ENCODE data around the gene ARHGEF40. TPM values are rescaled to one million over a fixed set of nuclear protein-coding genes. Genes with fewer than 3 reads are reported as not detected.

The ARHGEF40 gene
- total RNA-seq, 1 experiment from 2014 or later = 71.4 TPM

DNA sequence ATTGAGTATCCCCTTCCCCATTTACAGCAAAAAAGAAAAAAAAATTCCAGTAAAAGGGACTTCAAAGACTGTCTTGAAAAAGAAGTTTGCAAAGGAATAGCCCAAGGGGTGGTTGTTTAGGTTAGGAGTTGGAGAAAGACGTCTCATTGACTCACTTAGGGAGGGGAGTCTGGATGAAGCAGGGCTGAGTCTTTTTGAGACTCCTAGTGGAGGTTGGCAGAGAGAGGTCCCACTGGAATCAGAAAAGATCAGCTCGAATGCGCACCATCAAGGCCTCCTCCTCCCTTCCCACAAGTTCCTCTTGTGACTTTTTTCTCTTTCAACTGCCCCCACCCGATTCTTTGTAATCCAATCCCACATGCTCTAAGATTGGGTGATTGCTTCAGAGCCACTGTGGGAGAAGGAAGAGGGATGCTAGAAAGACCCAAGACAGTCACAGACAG is 1.9 kb downstream of the ARHGEF40 start:
- Histone ChIP-seq H3K18ac (ENCODE audit: insufficient read length, low read depth, low read length) (no peak overlapping the region), H3K27ac (ENCODE audit: insufficient read length, low read depth, low read length) (no peak overlapping the region), H4K5ac (ENCODE audit: insufficient read length, low read depth, low read length) (no peak overlapping the region), H3K14ac (ENCODE audit: insufficient read depth, low read length) (no peak overlapping the region), H2BK15ac (ENCODE audit: low read depth, low read length) (no peak overlapping the region), H3K9ac (ENCODE audit: extremely low read depth, insufficient read length, low read length) (no peak overlapping the region), H3K9me3 (ENCODE audit: control insufficient read depth, low read depth, low read length) (no peaks in the 10 kb centered on the region), H4K8ac (replicated peaks; ENCODE audit: insufficient read length, low read depth, low read length) (no peak overlapping the region), H3T11ph (ENCODE audit: low read length) (no peak overlapping the region), H3K27me3 (ENCODE audit: insufficient read depth, low read length) (no peaks in the 10 kb centered on the region), H4K20me1 (ENCODE audit: control insufficient read depth, insufficient read depth, insufficient read length) (no peaks in the 10 kb centered on the region), H3K79me2 (ENCODE audit: insufficient read depth, low read length) (no peaks in the 10 kb centered on the region), H2BK12ac (ENCODE audit: insufficient read length, low read depth, low read length) (no peak overlapping the region), H2BK5ac (ENCODE audit: insufficient read length, low read length) (no peak overlapping the region), H3K4me1 (ENCODE audit: insufficient read depth, low read length) (peaks cover 4% of the 10 kb centered on the region; the same call in 1 of the 2 replicates), H4K91ac (ENCODE audit: insufficient read length, low read depth, low read length) (no peak overlapping the region), H3K4ac (ENCODE audit: low read depth, low read length) (no peak overlapping the region), H3K56ac (ENCODE audit: insufficient read length, low read depth, low read length) (no peak overlapping the region), H3K23me2 (ENCODE audit: insufficient read length, low read depth, low read length, poor library complexity, severe bottlenecking) (peaks cover 31% of the 10 kb centered on the region), H2BK120ac (ENCODE audit: low read depth, low read length, poor library complexity, severe bottlenecking) (no peak overlapping the region), H2AK5ac (ENCODE audit: insufficient read length, low read length) (no peak overlapping the region), H3K4me2 (ENCODE audit: insufficient read depth, insufficient read length, low read length) (peak overlapping the region; percentile 76), H3K79me1 (ENCODE audit: insufficient read depth, low read depth, low read length, poor library complexity, severe bottlenecking) (no peaks in the 10 kb centered on the region), H2AFZ (ENCODE audit: low read length) (no peak overlapping the region), H3K23ac (ENCODE audit: insufficient read length, low read depth, low read length) (no peak overlapping the region), H2BK20ac (ENCODE audit: low read depth, low read length, poor library complexity, severe bottlenecking) (no peak overlapping the region)
- no CpG with 5 or more reads among the region's 4 CpGs for WGBS (ENCODE audit: extremely low coverage, insufficient read length, low lambda C conversion rate)
- Mint-ChIP-seq H3K4me1 (peaks cover 26 to 27% of the 10 kb centered on the region in 2 experiments), H3K36me3 (ENCODE audit: insufficient read depth in 1 of 3, low read depth in 3 of 3) (peaks cover 33 to 48% (median 43%) of the 10 kb centered on the region in 3 experiments), H3K27me3 (ENCODE audit: low read depth) (peaks cover 15% of the 10 kb centered on the region), H3K4me3 (peak overlapping the region; percentile 88 to 96), H3K27ac (peak overlapping the region; percentile 87 to 95 (median 90); a peak in 6 of 7 replicates), H3K9me3 (no peaks in the 10 kb centered on the region)
- TF ChIP-seq, protein P1, sequence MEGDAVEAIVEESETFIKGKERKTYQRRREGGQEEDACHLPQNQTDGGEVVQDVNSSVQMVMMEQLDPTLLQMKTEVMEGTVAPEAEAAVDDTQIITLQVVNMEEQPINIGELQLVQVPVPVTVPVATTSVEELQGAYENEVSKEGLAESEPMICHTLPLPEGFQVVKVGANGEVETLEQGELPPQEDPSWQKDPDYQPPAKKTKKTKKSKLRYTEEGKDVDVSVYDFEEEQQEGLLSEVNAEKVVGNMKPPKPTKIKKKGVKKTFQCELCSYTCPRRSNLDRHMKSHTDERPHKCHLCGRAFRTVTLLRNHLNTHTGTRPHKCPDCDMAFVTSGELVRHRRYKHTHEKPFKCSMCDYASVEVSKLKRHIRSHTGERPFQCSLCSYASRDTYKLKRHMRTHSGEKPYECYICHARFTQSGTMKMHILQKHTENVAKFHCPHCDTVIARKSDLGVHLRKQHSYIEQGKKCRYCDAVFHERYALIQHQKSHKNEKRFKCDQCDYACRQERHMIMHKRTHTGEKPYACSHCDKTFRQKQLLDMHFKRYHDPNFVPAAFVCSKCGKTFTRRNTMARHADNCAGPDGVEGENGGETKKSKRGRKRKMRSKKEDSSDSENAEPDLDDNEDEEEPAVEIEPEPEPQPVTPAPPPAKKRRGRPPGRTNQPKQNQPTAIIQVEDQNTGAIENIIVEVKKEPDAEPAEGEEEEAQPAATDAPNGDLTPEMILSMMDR (conservative IDR thresholded peaks at IDR 0.05) = no peak
- DNase-seq = no peak
